ENCODE data around the gene BRD3. TPM values are rescaled to one million over a fixed set of nuclear protein-coding genes. Genes with fewer than 3 reads are reported as not detected.
A peak's percentile ranks its signal among the peaks of the same experiment; 100 is the strongest.

Gene BRD3
- total RNA-seq, 2 experiments from 2014 or later, result 33.3 to 43.5 TPM

GRCh38 chr9:134063088-134063570 lies 4.7 kb downstream of the BRD3 start:
- no peak for DNase-seq
- Mint-ChIP-seq H3K4me3 (no peak overlapping the region), H3K27ac (no peak overlapping the region), H3K36me3 (no peaks in the 10 kb centered on the region), H3K9me3 (ENCODE audit: low read depth) (no peaks in the 10 kb centered on the region), H3K4me1 (peaks cover 25% of the 10 kb centered on the region), H3K27me3 (no peaks in the 10 kb centered on the region)
- no peak for ATAC-seq
- CTCF ChIA-PET, result no interaction called here

GRCh38 chr9:134062461-134063087 lies 5.3 kb downstream of the BRD3 start:
- H3K36me3 Mint-ChIP-seq, result no peaks in the 10 kb centered on the region
- no peak for ATAC-seq
- no peaks in the 10 kb centered on the region for H3K9me3 Mint-ChIP-seq (ENCODE audit: low read depth)
- H3K27ac Mint-ChIP-seq, result no peak overlapping the region
- peaks cover 25% of the 10 kb centered on the region for H3K4me1 Mint-ChIP-seq
- CTCF ChIA-PET, result no interaction called here
- no peak overlapping the region for H3K4me3 Mint-ChIP-seq
- H3K27me3 Mint-ChIP-seq, result no peaks in the 10 kb centered on the region
- DNase-seq, result no peak

GRCh38 chr9:134061688-134062371 lies 6.0 kb downstream of the BRD3 start:
- Mint-ChIP-seq H3K4me1 (peaks cover 25% of the 10 kb centered on the region), H3K36me3 (no peaks in the 10 kb centered on the region), H3K27me3 (no peaks in the 10 kb centered on the region), H3K4me3 (no peak overlapping the region), H3K27ac (no peak overlapping the region), H3K9me3 (ENCODE audit: low read depth) (no peaks in the 10 kb centered on the region)
- DNase-seq (no peak), ATAC-seq (no peak)
- CTCF ChIA-PET, result interaction anchor here (0.6 kb wide), 1 partner anchor 44 kb away, joined by 3 read pairs; no protein-coding TSS in a partner anchor

GRCh38 chr9:134061019-134061687 lies 6.7 kb downstream of the BRD3 start:
- Mint-ChIP-seq H3K9me3 (ENCODE audit: low read depth) (no peaks in the 10 kb centered on the region), H3K27ac (no peak overlapping the region), H3K4me1 (peaks cover 20% of the 10 kb centered on the region), H3K4me3 (no peak overlapping the region), H3K27me3 (no peaks in the 10 kb centered on the region), H3K36me3 (no peaks in the 10 kb centered on the region)
- CTCF ChIA-PET, result interaction anchor here (0.6 kb wide), 1 partner anchor 44 kb away, joined by 3 read pairs; no protein-coding TSS in a partner anchor
- DNase-seq (no peak), ATAC-seq (no peak)

DNA sequence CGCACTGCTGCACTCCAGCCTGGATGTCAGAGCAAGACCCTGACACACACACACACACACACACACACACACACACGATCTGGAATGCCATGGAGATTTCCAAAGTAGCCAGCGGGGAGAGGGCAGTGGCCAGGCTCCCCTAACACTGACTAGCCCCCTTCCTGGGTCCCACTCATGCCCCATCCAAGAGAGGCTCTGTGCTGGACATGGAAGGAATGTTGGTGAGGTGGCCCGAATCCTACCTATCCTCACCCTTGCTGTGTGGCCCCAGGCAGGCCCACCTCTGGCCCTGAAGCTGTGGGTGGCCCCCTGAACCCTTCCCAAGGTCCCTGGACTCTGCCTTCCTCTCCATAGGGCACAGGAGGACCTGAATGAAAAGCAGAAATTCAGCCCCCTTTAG lies 7.3 kb downstream of the BRD3 start:
- no peaks in the 10 kb centered on the region for H3K9me3 Mint-ChIP-seq (ENCODE audit: low read depth)
- H3K36me3 Mint-ChIP-seq, result no peaks in the 10 kb centered on the region
- DNase-seq, result no peak
- ATAC-seq, result no peak
- H3K27me3 Mint-ChIP-seq, result no peaks in the 10 kb centered on the region
- H3K27ac Mint-ChIP-seq, result no peak overlapping the region
- H3K4me1 Mint-ChIP-seq, result peaks cover 14% of the 10 kb centered on the region
- CTCF ChIA-PET, result no interaction called here
- no peak overlapping the region for H3K4me3 Mint-ChIP-seq

GRCh38 chr9:134059661-134060395 lies 8.0 kb downstream of the BRD3 start:
- ATAC-seq (peak; percentile 45), DNase-seq (no peak)
- H3K36me3 Mint-ChIP-seq, result no peaks in the 10 kb centered on the region
- CTCF ChIA-PET, result no interaction called here
- no peaks in the 10 kb centered on the region for H3K27me3 Mint-ChIP-seq
- no peaks in the 10 kb centered on the region for H3K9me3 Mint-ChIP-seq (ENCODE audit: low read depth)
- H3K4me1 Mint-ChIP-seq, result peaks cover 9% of the 10 kb centered on the region
- H3K4me3 Mint-ChIP-seq, result no peak overlapping the region
- H3K27ac Mint-ChIP-seq, result no peak overlapping the region

- no peaks in the 10 kb centered on the region for H3K27me3 Mint-ChIP-seq
- peaks cover 9% of the 10 kb centered on the region for H3K4me1 Mint-ChIP-seq
- H3K4me3 Mint-ChIP-seq, result no peak overlapping the region
- ATAC-seq (no peak), DNase-seq (no peak)
- CTCF ChIA-PET, result no interaction called here
- no peaks in the 10 kb centered on the region for H3K9me3 Mint-ChIP-seq (ENCODE audit: low read depth)
- H3K27ac Mint-ChIP-seq, result no peak overlapping the region
- H3K36me3 Mint-ChIP-seq, result no peaks in the 10 kb centered on the region
Observed at GRCh38 chr9:134059188-134059641, 8.6 kb downstream of the BRD3 start.

DNA sequence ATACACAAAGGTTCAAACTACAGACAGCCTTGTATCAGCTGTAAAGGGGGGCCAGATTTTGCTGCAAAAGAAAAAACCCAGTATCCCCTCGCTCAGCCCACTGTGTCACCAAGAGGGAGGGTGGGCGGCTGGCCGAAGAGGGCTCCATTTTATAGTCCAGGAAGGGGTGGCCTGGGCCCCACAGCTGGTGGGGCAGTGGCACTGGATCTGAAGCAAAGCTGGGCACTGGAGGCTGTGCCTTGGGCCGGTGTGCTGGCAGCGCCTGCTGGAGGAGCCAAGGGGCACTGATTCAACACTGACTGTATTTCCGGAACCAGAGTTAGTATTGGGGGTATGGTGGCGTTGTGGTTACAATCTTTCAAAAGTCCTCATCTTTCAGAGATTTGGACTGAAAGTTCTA lies 9.1 kb downstream of the BRD3 start:
- H3K9me3 Mint-ChIP-seq (ENCODE audit: low read depth), result no peaks in the 10 kb centered on the region
- ATAC-seq, result no peak

GRCh38 chr9:134057751-134058701 lies 9.8 kb downstream of the BRD3 start:
- ATAC-seq (no peak), DNase-seq (no peak)
- no peaks in the 10 kb centered on the region for H3K36me3 Mint-ChIP-seq
- H3K4me3 Mint-ChIP-seq, result no peak overlapping the region
- no peak overlapping the region for H3K27ac Mint-ChIP-seq
- H3K4me1 Mint-ChIP-seq, result peaks cover 9% of the 10 kb centered on the region
- H3K27me3 Mint-ChIP-seq, result no peaks in the 10 kb centered on the region
- H3K9me3 Mint-ChIP-seq (ENCODE audit: low read depth), result no peaks in the 10 kb centered on the region
- CTCF ChIA-PET, result no interaction called here

More for the DNA sequence above, 9.1 kb downstream of the BRD3 start:
- Mint-ChIP-seq H3K27me3 (no peaks in the 10 kb centered on the region), H3K4me3 (no peak overlapping the region), H3K27ac (no peak overlapping the region), H3K36me3 (no peaks in the 10 kb centered on the region), H3K4me1 (peaks cover 9% of the 10 kb centered on the region)
- DNase-seq, result no peak
- CTCF ChIA-PET, result no interaction called here

DNA sequence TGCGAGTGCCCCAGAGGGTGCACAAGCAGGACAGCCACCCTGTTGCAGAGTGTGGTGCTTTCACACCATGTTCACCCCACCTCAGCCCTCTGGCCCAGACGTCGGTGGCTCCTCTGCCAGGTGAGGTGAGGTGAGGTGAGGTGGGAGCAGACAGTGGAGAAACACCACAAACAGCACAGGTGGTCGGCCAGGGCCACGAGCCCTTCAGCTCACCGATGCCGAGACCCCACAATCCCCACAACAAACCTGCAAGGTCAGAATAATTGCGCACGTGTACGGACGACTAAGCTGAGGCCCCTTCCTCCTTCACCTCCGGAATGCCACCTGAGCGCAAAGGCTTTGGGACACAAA lies 10.5 kb downstream of the BRD3 start:
- no peak overlapping the region for H3K4me3 Mint-ChIP-seq
- H3K4me1 Mint-ChIP-seq, result peaks cover 9% of the 10 kb centered on the region
- no peak for DNase-seq
- H3K36me3 Mint-ChIP-seq, result no peaks in the 10 kb centered on the region
- no peaks in the 10 kb centered on the region for H3K27me3 Mint-ChIP-seq
- H3K9me3 Mint-ChIP-seq (ENCODE audit: low read depth), result no peaks in the 10 kb centered on the region
- ATAC-seq, result no peak
- CTCF ChIA-PET, result no interaction called here
- no peak overlapping the region for H3K27ac Mint-ChIP-seq

DNA sequence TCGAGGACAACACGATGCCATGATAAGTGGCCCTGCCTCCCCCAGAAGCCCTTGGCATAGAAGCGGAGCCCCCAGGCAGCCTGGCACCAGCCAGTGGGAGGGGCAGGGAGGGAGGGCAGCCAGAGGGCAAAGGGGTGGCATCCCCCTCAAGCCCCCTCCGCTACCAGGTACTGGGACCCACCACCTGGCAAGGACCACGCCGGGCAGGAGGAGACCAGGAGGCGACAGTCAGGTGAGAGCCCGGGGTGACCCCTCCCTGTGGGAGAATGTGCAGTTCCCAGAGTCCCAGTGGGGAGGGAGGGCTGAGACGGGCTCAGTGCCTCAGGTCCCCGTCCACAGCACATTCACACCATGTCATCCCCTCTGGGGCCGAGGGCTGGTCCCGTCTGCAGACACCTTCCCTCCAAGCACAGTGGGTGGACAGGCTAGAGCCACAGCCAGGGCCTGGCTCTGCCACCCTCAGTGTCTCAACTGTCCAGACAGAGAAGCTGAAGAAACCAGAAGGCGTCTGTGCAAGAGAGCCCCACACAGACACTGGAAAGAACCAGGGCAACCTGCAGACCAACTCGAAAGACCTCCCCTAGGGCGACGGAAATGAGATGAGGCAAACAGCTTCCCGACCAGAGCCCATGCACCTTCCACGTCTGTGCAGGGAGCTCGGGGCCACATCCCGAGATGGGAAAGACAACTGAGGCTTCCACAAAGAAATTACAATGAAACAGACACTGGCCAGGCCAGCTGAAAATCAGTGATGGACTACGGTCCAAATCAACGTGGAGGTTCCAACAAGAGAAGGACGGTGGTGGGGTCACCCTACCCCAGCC lies 11.1 kb downstream of the BRD3 start:
- Mint-ChIP-seq H3K36me3 (no peaks in the 10 kb centered on the region), H3K27me3 (no peaks in the 10 kb centered on the region), H3K4me1 (peaks cover 9% of the 10 kb centered on the region), H3K4me3 (no peak overlapping the region), H3K27ac (no peak overlapping the region), H3K9me3 (ENCODE audit: low read depth) (no peaks in the 10 kb centered on the region)
- no peak for ATAC-seq
- no peak for DNase-seq
- CTCF ChIA-PET, result no interaction called here

GRCh38 chr9:134055981-134056461 lies 11.8 kb downstream of the BRD3 start:
- Mint-ChIP-seq H3K27ac (no peak overlapping the region), H3K9me3 (ENCODE audit: low read depth) (no peaks in the 10 kb centered on the region), H3K27me3 (no peaks in the 10 kb centered on the region), H3K36me3 (peaks cover 3% of the 10 kb centered on the region), H3K4me3 (no peak overlapping the region), H3K4me1 (peaks cover 9% of the 10 kb centered on the region)
- CTCF ChIA-PET, result no interaction called here
- no peak for ATAC-seq
- DNase-seq, result no peak

Data from activated CD8-positive, alpha-beta memory T cell treated with anti-CD3 and anti-CD28 coated beads, Interleukin-2, amount 10 ng/mL, durations not matched to agents 7 days and 5 days (primary cell).